ENCODE measurements around the gene SERPINH1.

- TF ChIP-seq CTCF (IDR thresholded peaks at IDR 0.05; ENCODE audit: low read length), result no peak
- TF ChIP-seq EZH2 (IDR thresholded peaks at IDR 0.05; ENCODE audit: borderline replicate concordance, low read length), result no peak
Measured at GRCh38 chr11:75566763-75567279, 4.8 kb downstream of the SERPINH1 start.

Data from OCI-LY1 (cell line).